Ishikawa (cell line): ENCODE measurements around the gene ANXA8.

Experiments used
- EGR1 ChIP-seq: IDR thresholded peaks from 2 replicates; pipeline ENCODE4 v1.6.1; 2012
- EP300 ChIP-seq: IDR thresholded peaks from 2 replicates; pipeline ENCODE4 v1.6.1; 2012; ENCODE audit warnings: borderline replicate concordance
- TEAD4 ChIP-seq: IDR thresholded peaks from 2 replicates; pipeline ENCODE4 v1.6.1; 2012

DNA sequence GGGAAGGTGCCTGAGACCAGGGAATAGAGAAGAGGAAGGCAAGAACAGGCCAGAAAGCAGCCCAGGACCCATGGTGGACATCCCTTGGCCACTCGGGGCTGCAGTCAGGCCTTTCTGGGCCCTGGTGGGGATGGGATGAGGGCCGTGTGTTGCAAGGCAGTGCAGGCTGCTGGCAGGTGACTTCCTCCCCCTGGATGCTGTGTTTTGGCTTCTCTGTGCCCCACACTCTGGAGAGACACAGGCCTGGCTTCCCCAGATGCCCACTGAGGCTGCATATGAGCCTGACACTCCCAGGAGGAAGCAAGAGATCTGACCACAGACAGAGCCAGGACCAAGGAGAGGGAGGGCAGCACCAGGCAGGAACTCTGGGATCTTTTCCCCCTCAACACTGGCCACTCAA is 39.9 kb downstream of the ANXA8 start:
- no peak for TF ChIP-seq EP300
- no peak for TF ChIP-seq EGR1
- no peak for TF ChIP-seq TEAD4
